ENCODE data around the gene DNAH2.

The DNAH2 gene

GRCh38 chr17:7839190-7839875 is 121.8 kb downstream of the DNAH2 start:
- DNase-seq (ENCODE audit: low read depth in 3 of 3), result no peak

- no peak for DNase-seq (ENCODE audit: low read depth in 3 of 3)
Observed at GRCh38 chr17:7839876-7840261, 122.3 kb downstream of the DNAH2 start.

GRCh38 chr17:7840441-7840840 is 122.9 kb downstream of the DNAH2 start:
- DNase-seq (ENCODE audit: low read depth in 3 of 3), result no peak

- DNase-seq (ENCODE audit: low read depth in 3 of 3), result no peak
Observed at GRCh38 chr17:7840875-7841274, 123.3 kb downstream of the DNAH2 start.

- DNase-seq (ENCODE audit: low read depth in 3 of 3), result peak; percentile 84 to 92 (median 88)
Observed at GRCh38 chr17:7841396-7841914, 123.9 kb downstream of the DNAH2 start.

GRCh38 chr17:7841915-7842379 is 124.4 kb downstream of the DNAH2 start:
- peak; percentile 67 to 83 (median 73) for DNase-seq (ENCODE audit: low read depth in 3 of 3)

GRCh38 chr17:7842380-7843256 is 125.1 kb downstream of the DNAH2 start:
- DNase-seq (ENCODE audit: low read depth in 3 of 3), result peak; percentile 87 to 96 (median 96)

GRCh38 chr17:7843257-7843535 is 125.7 kb downstream of the DNAH2 start:
- DNase-seq (ENCODE audit: low read depth in 3 of 3), result no peak

- DNase-seq (ENCODE audit: low read depth in 3 of 3), result peak; percentile 79 to 90 (median 84)
Observed at GRCh38 chr17:7843536-7844291, 126.2 kb downstream of the DNAH2 start.

- peak; percentile 66 to 82 (median 77) for DNase-seq (ENCODE audit: low read depth in 3 of 3)
Observed at GRCh38 chr17:7844292-7845154, 127.0 kb downstream of the DNAH2 start.

GRCh38 chr17:7845359-7846062 is 128.0 kb downstream of the DNAH2 start:
- no peak for DNase-seq (ENCODE audit: low read depth in 3 of 3)

- no peak for DNase-seq (ENCODE audit: low read depth in 3 of 3)
Observed at GRCh38 chr17:7846063-7846735, 128.7 kb downstream of the DNAH2 start.

GRCh38 chr17:7846765-7847661 is 129.5 kb downstream of the DNAH2 start:
- no peak for DNase-seq (ENCODE audit: low read depth in 3 of 3)

GRCh38 chr17:7848131-7848579 is 130.6 kb downstream of the DNAH2 start:
- DNase-seq (ENCODE audit: low read depth in 3 of 3), result no peak

GRCh38 chr17:7848739-7849129 is 131.2 kb downstream of the DNAH2 start:
- no peak for DNase-seq (ENCODE audit: low read depth in 3 of 3)

- no peak for DNase-seq (ENCODE audit: low read depth in 3 of 3)
Observed at GRCh38 chr17:7849130-7849750, 131.7 kb downstream of the DNAH2 start.

- no peak for DNase-seq (ENCODE audit: low read depth in 3 of 3)
Observed at GRCh38 chr17:7849751-7850504, 132.4 kb downstream of the DNAH2 start.
